Dedifferentiated amniotic fluid mesenchymal stem cell (primary cell): ENCODE measurements around the gene NFKBIB.
"Not testable (repeated sequence)": the region's sequence is repeated elsewhere in the genome, so short reads cannot be mapped to it uniquely, and the experiment has no call there.

Experiments
- DNase-seq: peaks from one replicate; pipeline ENCODE4 v3.0.0-alpha.2; 2016; ENCODE audit errors: extremely low spot score

NFKBIB gene, protein sequence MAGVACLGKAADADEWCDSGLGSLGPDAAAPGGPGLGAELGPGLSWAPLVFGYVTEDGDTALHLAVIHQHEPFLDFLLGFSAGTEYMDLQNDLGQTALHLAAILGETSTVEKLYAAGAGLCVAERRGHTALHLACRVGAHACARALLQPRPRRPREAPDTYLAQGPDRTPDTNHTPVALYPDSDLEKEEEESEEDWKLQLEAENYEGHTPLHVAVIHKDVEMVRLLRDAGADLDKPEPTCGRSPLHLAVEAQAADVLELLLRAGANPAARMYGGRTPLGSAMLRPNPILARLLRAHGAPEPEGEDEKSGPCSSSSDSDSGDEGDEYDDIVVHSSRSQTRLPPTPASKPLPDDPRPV

DNA sequence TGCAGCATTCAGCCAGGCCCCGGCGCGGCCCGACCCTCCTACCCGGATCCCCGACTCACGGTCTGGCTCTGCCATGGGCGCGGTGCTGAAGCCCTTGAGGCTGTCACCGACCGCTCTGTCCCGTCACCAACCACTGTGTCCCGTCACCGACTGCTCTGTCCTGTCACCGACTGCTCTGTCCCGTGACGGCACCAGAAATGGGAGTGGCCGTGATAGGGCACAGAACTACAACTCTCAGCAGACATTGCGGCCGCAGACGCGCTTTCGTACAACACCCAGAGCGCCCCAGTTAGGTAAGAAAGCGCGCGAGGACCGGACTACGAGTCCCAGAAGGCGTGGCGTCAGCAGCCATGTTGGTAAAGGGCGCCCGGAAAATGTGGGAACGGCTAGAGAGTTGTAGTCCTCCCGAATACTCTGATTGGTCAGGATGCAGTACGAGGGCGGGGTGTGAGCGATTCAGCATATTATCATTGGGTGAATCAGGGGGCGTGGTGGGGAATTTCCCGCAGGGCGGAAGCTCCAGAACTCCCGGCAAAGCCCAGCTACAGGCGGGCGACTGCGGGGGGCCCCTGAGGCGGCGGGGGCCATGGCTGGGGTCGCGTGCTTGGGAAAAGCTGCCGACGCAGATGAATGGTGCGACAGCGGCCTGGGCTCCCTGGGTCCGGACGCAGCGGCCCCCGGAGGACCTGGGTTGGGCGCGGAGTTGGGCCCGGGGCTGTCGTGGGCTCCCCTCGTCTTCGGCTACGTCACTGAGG is at the start of gene NFKBIB, which contains the start of gene SIRT2:
TSS of gene NFKBIB (plus strand) at position 523 of the 755 bp plus-strand sequence. CDS start at position 587, 64 bp downstream.
TSS of gene SIRT2 (minus strand) at position 172 of the 755 bp plus-strand sequence. CDS start at position 75, 97 bp downstream.
- peak; percentile 100 for DNase-seq

DNA sequence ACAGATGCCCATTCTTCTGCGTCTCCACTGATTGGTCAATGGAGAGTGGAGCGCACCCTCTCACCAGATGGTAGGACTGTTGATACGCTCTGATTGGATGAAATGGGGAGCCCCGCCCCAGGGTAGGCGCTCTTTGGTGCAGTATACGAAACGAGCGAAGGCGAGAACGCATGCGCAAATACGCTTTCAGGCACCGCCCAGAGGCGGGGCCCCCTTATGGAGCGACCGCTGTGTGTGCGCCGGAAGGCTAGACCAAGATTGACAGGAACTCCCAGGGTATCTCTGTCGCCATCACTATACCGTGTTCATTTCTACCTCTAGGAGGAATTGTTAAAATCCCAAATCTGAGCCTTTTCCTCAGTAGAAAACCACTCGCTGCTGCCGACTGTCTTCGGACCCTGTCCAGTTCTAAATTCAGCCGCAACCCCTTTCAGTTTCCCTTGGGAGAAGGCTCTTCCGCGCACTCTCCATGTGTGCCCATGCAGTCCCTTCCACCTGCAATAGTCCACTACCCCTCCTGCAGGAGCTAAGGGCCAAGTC is 49.3 kb upstream of the NFKBIB start:
- peak; percentile 100 for DNase-seq

DNA sequence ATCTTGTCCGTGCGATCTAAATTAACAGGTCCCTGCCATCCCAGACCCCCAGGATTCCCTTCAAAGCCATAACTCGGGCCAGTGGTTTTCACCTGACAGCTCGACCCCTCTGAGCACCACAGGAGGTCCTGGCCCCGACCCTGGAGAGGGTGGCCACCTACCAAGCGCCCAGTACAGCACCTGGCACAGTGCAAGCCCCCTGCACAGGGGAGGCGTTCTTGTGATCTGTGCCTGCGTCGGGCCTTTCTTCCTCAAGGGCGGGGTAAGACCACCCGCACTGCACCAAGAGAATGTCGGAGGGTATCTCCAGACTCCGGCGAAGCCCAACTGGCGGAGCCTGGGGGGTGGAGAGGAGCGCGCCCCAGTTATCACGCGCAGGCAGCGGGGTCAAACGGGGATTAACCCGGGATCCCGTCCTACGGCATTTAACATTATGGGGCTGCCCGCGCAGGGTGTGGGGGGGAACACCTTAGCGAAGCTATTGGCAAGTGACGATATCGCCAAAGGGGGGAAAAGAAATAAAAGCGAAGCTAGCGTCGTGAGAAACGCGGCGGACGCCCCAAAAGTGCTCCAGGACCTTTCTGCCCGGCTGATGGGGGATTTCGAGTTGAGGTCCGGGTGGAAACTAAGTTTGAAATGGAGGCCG is 48.7 kb upstream of the NFKBIB start:
- no peak for DNase-seq

DNA sequence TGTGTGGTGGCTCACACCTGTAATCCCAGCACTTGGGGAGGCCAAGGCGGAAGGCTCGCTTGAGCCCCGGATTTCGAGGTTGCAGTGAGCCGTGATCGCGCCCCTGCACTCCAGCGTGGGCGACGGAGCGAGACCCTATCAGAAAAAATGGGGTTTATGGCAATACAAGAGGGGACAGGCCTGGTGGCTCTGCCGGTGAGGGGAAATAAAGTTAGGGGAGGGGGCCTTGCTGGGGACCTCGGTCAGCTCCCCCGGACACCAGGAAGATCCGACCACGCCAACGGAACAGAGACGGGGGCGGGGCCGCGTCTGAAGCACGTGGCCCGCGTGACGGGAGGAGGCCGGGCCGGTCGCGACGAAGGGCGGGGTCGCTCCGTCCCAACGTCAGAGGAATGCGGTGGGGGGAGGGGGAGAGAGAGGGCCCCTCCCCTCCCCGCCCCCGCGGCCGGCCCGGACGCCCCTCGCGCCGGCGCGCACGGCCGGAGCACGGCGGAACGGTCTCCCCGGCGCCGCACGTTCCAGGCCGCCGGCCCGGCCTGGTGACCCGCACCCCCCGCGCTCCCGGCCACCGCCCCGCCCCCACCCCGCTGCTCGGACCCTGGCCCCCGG is 48.0 kb upstream of the NFKBIB start:
- peak; percentile 89 for DNase-seq

DNA sequence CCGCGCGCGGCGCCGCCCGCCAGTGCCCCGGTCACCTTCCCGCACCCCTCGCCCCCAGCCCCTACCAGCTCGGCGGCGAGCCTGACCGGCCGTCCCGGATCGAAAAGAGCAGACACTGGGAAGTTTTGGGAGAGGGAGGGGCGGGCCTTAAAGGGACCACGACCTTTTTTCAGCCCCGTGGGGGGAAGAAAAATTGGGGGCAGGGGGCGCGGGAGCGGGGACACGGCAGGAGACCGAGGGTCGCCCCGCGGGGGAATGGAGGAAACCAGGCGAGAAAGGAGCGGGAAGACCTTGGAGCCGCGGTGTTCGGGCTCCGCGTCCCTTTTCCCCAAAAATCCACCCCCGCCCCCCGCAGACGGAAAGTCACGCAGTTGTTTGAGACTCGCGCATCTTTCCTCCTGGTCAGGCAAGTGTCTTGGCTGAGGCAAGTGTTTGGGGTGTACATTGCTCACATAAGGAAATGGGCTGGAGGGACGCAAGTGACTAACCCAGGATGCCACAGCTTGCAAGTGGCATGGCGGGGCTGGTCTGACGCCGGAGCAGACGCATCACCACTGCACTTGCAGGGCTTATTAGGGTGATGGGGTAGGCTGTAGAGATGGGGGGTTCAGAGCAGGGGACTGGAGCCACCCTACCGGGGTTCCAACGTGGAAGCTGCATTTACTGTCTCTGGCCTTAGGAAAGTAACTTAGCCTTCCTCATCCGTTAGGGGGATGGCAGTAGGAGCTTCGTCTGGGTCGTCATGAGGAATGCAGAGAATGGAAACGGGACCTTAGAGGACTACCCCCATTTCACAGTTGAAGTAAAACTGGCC is 47.3 kb upstream of the NFKBIB start:
- peak; percentile 61 for DNase-seq

GRCh38 chr19:38853214-38853613 is 46.6 kb upstream of the NFKBIB start:
- no peak for DNase-seq

- not testable (repeated sequence) for DNase-seq
These were observed 44.8 kb upstream of the NFKBIB start for GRCh38 chr19:38854961-38855360.

GRCh38 chr19:38855751-38856150 is 44.0 kb upstream of the NFKBIB start:
- not testable (repeated sequence) for DNase-seq

DNA sequence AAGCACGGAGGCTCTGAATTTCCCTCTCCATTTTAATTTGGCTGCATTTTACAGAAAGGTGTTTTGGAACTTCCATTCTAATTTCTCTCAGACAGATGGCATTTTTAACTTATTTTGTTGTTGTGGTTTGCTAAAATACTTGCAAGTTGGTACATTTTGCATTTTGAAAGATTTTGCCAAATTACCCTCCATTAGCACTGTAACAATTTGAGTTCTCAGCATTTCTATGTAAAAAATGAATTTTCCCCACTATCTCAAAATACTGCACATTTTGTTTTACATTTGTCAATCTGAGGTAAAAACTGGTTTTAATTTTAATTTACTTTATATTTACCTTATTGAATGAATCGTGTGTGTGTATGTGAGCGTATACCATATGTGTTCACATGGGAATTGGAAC is 43.0 kb upstream of the NFKBIB start:
- DNase-seq = no peak

DNA sequence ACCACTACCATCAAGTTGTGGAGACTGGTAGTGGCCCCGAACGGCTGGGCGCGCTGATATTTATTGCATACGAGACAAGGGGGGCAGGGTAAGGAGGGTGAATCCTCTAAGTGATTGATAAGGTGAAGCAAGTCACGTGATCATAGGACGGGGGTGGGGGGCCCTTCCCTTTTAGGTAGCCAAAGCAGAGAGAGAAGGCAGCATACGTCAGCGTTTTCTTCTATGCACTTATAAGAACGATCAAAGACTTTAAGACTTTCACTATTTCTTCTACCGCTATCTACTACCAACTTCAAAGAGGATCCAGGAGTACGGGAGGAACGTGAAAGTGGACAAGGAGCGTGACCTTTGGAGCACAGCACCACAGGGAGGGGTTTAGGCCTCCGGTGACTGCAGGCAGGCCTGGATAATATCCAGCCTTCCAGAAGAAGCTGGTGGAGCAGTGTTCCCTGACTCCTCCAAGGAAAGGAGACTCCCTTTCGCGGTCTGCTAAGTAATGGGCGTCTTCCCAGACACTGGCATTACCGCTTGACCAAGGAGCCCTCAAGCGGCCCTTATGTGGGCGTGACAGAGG is 40.1 kb upstream of the NFKBIB start:
- not testable (repeated sequence) for DNase-seq

DNA sequence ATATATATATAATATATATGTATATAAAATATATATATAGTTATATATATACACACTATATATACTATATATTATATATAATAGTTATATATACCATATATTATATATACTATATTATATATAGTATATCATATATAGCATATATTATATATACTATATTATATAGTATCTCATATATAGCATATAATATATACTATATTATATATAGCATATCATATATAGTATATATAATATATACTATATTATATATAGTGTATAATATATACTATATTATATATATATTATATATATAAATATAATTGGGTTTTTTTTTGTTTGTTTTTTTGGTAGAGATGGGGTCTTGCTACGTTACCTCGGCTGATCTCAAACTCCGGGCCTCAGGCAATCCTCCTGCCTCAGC is 38.4 kb upstream of the NFKBIB start:
- no peak for DNase-seq

GRCh38 chr19:38862321-38863059 is 37.3 kb upstream of the NFKBIB start:
- DNase-seq = no peak

DNA sequence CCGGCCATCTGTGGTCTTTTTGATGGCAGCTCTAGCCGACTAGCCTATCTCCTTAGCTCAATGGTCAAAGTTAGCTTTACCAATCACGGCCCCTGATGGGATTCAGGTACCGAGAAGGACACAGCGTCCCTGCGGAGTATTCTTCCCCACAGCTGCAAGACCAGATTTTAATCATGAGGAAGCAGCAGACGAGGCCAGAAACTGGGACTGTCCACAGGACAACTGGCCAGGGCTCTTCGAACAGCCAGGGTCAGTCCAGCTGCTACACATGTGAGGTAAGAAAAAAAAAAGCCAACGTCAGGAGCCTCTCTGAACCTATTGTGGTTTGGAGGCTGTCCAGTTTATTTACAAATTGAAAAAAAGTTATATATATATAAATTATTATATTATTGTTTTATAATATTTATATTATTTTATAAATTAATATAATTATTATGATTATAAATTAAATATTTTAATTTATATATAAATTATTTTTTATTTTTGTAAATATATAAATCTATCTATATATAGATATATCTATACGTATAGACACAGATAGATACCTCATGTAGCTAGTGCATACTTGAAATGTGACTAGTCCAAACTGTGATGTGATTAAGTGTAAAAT is 32.5 kb upstream of the NFKBIB start:
- no peak for DNase-seq

GRCh38 chr19:38868551-38868950 is 31.2 kb upstream of the NFKBIB start:
- DNase-seq = no peak

- DNase-seq = no peak
These were observed 30.5 kb upstream of the NFKBIB start for GRCh38 chr19:38869160-38869835.

DNA sequence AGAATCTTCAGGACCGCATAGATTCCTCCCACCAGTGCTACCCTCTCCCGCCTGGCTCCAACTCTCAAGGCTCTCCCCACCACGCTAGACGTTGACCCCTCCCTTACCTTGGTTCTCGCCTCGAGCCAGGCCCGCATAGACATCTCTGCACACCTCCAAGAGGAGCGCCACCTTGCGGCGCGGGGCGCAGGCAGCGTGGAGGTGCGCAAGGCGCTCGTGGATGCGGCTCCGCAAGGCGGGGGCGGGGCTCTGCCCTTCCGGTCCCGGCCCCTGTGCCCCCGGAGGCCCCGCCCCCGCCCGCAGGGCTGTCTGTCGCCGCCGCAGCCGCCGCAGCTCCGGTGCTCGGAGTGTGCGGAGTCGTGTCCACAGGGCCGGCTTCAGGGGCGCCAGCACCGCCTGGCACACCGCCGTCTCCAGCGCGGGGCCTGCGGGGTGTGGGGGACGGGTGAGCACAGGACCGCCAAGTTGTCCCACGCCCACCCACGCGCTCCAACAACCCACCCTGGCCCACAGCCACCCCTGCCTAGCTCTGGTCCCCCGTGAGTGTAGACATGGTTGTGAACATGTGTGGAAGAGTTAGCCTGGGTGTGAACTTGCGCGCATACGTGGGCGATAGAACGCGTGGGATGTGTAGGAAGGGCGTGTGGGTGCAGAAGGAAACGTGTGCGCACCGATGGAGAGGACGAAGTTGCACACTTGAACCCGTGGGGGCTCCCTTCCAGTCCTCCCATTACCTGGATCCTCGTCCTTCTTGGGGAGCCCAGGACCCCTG is 29.7 kb upstream of the NFKBIB start:
- DNase-seq = no peak

DNA sequence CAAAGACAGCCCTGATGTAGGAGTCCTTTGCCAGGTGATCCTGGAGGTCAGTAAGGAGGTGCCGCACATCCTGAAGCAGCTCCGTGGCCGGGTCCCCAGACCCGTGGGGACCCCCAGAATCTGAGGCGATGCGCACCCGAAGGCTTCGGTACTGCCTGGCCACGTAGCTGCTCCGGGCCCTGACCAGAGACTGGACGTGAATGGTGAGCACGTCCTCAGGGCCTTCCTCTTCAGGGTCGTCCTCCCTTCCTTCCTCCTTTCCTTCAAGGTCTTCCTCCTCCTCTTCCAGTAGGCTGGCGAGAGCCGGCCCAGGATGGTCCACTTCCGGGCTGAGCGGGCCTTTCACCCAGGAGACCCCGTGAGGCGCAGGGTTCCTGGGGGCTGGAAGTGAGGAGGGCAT is 29.2 kb upstream of the NFKBIB start:
- DNase-seq = no peak

DNA sequence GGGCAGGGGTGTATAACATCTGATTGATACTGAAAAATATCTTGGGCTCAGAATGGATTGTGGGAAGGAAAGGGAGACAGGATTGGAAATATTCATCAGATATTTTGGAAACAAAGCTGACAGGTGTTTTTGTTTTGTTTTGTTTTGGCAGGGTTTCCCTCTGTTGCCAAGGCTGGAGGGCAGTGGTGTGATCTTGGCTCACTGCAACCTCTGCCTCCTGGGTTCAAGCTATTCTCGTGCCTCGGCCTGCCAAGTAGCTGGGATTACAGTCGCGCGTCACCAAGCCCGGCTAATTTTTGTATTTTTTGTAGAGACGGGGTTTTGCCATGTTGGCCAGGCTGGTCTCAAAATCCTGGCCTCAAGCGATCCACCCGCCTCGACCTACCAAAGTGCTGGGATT is 26.4 kb upstream of the NFKBIB start:
- DNase-seq = not testable (repeated sequence)
